ENCODE measurements around the gene ZDHHC14.
A peak's percentile ranks its signal among the peaks of the same experiment; 100 is the strongest.

- TF ChIP-seq CTCF (IDR thresholded peaks at IDR 0.05; ENCODE audit: control extremely low read depth in 1 of 3, insufficient read depth in 1 of 3, low read depth in 1 of 3, low read length in 3 of 3) = no peak
- TF ChIP-seq EP300 (IDR thresholded peaks at IDR 0.05; ENCODE audit: borderline replicate concordance in 1 of 2, low read depth in 2 of 2, low read length in 2 of 2) = no peak
- no peak for TF ChIP-seq POLR2AphosphoS5 (IDR thresholded peaks at IDR 0.05; ENCODE audit: low read depth, low read length)
- no peak for TF ChIP-seq EZH2 (IDR thresholded peaks at IDR 0.05; ENCODE audit: low read depth, low read length, severe bottlenecking)
- TF ChIP-seq TAF1 (IDR thresholded peaks at IDR 0.05; ENCODE audit: low read depth, low read length) = no peak
- no peak for TF ChIP-seq CHD1 (IDR thresholded peaks at IDR 0.05; ENCODE audit: low read depth, low read length)
- TF ChIP-seq EGR1 (IDR thresholded peaks at IDR 0.05; ENCODE audit: borderline replicate concordance, low read depth, low read length) = no peak
- TF ChIP-seq POLR2A (IDR thresholded peaks at IDR 0.05; ENCODE audit: control extremely low read depth in 1 of 2, low read depth in 2 of 2, low read length in 2 of 2) = no peak
- TF ChIP-seq SP1 (IDR thresholded peaks at IDR 0.05; ENCODE audit: low read depth, low read length) = 0 out of 2 replicates have a peak, but pooled peaks have one; percentile 28
- no peak for TF ChIP-seq ATF3 (IDR thresholded peaks at IDR 0.05; ENCODE audit: insufficient read depth, low read depth, low read length)
- no peak for TF ChIP-seq GABPA (IDR thresholded peaks at IDR 0.05; ENCODE audit: borderline replicate concordance, insufficient read depth, low read length)
- TF ChIP-seq USF2 (IDR thresholded peaks at IDR 0.05; ENCODE audit: low read length) = no peak
- no peak for TF ChIP-seq SIRT6 (IDR thresholded peaks at IDR 0.05; ENCODE audit: low read length)
- no peak for TF ChIP-seq HDAC2 (IDR thresholded peaks at IDR 0.05; ENCODE audit: borderline replicate concordance in 1 of 2, low read depth in 2 of 2, low read length in 2 of 2)
Observed at GRCh38 chr6:157679605-157680580, 298.9 kb downstream of the ZDHHC14 start.
